SJCRH30 (cell line): ENCODE measurements around the gene NOC3L. TPM values are rescaled to one million over a fixed set of nuclear protein-coding genes. Genes with fewer than 3 reads are reported as not detected.
A peak's percentile ranks its signal among the peaks of the same experiment; 100 is the strongest.

Experiments
- DNase-seq, 2 experiments: peaks; one replicate each; pipeline ENCODE4 v3.0.0-alpha.2; 2015 to 2020
- H3K27ac ChIP-seq: fragments of 250-450 bp; sonication (Bioruptor Pico); 2 replicates; pipeline ENCODE4 v1.5.1; 2020; ENCODE audit warnings: mild to moderate bottlenecking, moderate library complexity
- H3K27me3 ChIP-seq: fragments of 250-450 bp; sonication (Bioruptor Pico); 2 replicates; pipeline ENCODE4 v1.5.1; 2020; ENCODE audit warnings: mild to moderate bottlenecking, moderate library complexity
- H3K36me3 ChIP-seq: fragments of 250-450 bp; sonication (Bioruptor Pico); 2 replicates; pipeline ENCODE4 v1.5.1; 2020; ENCODE audit warnings: mild to moderate bottlenecking, moderate library complexity
- H3K4me1 ChIP-seq: fragments of 250-450 bp; sonication (Bioruptor Pico); 2 replicates; pipeline ENCODE4 v1.5.1; 2020; ENCODE audit warnings: mild to moderate bottlenecking, moderate library complexity
- H3K4me3 ChIP-seq: fragments of 250-450 bp; sonication (Bioruptor Pico); 2 replicates; pipeline ENCODE4 v1.5.1; 2020; ENCODE audit warnings: mild to moderate bottlenecking, moderate library complexity
- H3K9me3 ChIP-seq: fragments of 250-450 bp; sonication (Bioruptor Pico); replicated peaks from 2 replicates; pipeline ENCODE4 v1.5.1; 2020; ENCODE audit warnings: mild to moderate bottlenecking, moderate library complexity
- total RNA-seq: library from RNA; depleted of rRNA; stranded (reverse); fragments of >200 nt; shearing (Covaris generic); gene quantifications from 2 replicates; pipeline ENCODE4 v1.2.3, GENCODE V29; 2014; rRNA removed

Gene NOC3L
- total RNA-seq, 1 experiment from 2014 or later = 34.0 TPM

- peak; percentile 78 to 90 for DNase-seq
Observed at GRCh38 chr10:94299417-94299816, 63.3 kb downstream of the NOC3L start.

GRCh38 chr10:94294168-94294567, 68.6 kb downstream of the NOC3L start:
- Histone ChIP-seq H3K36me3 (no peaks in the 10 kb centered on the region), H3K4me1 (peaks cover 8% of the 10 kb centered on the region), H3K27me3 (no peaks in the 10 kb centered on the region), H3K27ac (no peak overlapping the region), H3K9me3 (no peaks in the 10 kb centered on the region), H3K4me3 (no peak overlapping the region)
- DNase-seq = no peak

More at GRCh38 chr10:94299417-94299816, 63.3 kb downstream of the NOC3L start:
- Histone ChIP-seq H3K9me3 (no peaks in the 10 kb centered on the region), H3K36me3 (no peaks in the 10 kb centered on the region), H3K4me3 (no peak overlapping the region), H3K27me3 (no peaks in the 10 kb centered on the region), H3K4me1 (peaks cover 15% of the 10 kb centered on the region), H3K27ac (no peak overlapping the region)

GRCh38 chr10:94293354-94293753, 69.4 kb downstream of the NOC3L start:
- Histone ChIP-seq H3K4me3 (no peak overlapping the region), H3K9me3 (no peaks in the 10 kb centered on the region), H3K27ac (no peak overlapping the region), H3K36me3 (no peaks in the 10 kb centered on the region), H3K4me1 (peaks cover 2% of the 10 kb centered on the region; the same call in 1 of the 2 replicates), H3K27me3 (no peaks in the 10 kb centered on the region)
- no peak for DNase-seq

GRCh38 chr10:94292434-94293090, 70.2 kb downstream of the NOC3L start:
- Histone ChIP-seq H3K36me3 (no peaks in the 10 kb centered on the region), H3K27ac (no peak overlapping the region), H3K4me3 (no peak overlapping the region), H3K9me3 (no peaks in the 10 kb centered on the region), H3K4me1 (peaks cover 2% of the 10 kb centered on the region; the same call in 1 of the 2 replicates), H3K27me3 (no peaks in the 10 kb centered on the region)
- DNase-seq = peak in 1 of 2 experiments; percentile 4

- Histone ChIP-seq H3K4me1 (peaks cover 12% of the 10 kb centered on the region), H3K4me3 (no peak overlapping the region), H3K36me3 (no peaks in the 10 kb centered on the region), H3K9me3 (no peaks in the 10 kb centered on the region), H3K27ac (no peak overlapping the region), H3K27me3 (no peaks in the 10 kb centered on the region)
- DNase-seq = no peak
Observed at GRCh38 chr10:94288361-94289101, 74.2 kb downstream of the NOC3L start.

GRCh38 chr10:94287336-94287735, 75.4 kb downstream of the NOC3L start:
- Histone ChIP-seq H3K27me3 (no peaks in the 10 kb centered on the region), H3K36me3 (no peaks in the 10 kb centered on the region), H3K27ac (no peak overlapping the region), H3K4me3 (no peak overlapping the region), H3K9me3 (no peaks in the 10 kb centered on the region), H3K4me1 (peaks cover 10% of the 10 kb centered on the region)
- no peak for DNase-seq

- peak overlapping the region; percentile 32; the same call in 1 of the 2 replicates for H3K27ac ChIP-seq
- no peak for DNase-seq
- no peaks in the 10 kb centered on the region for H3K9me3 ChIP-seq
- H3K36me3 ChIP-seq = no peaks in the 10 kb centered on the region
- no peaks in the 10 kb centered on the region for H3K27me3 ChIP-seq
- peaks cover 10% of the 10 kb centered on the region for H3K4me1 ChIP-seq
- peak overlapping the region; percentile 15; the same call in 1 of the 2 replicates for H3K4me3 ChIP-seq
Observed at GRCh38 chr10:94286901-94287300, 75.8 kb downstream of the NOC3L start.

GRCh38 chr10:94285271-94285670, 77.5 kb downstream of the NOC3L start:
- Histone ChIP-seq H3K36me3 (no peaks in the 10 kb centered on the region), H3K9me3 (no peaks in the 10 kb centered on the region), H3K27me3 (no peaks in the 10 kb centered on the region), H3K27ac (no peak overlapping the region), H3K4me1 (peaks cover 10% of the 10 kb centered on the region), H3K4me3 (no peak overlapping the region)
- no peak for DNase-seq

Other genes starting within 250 kb of the NOC3L start
- 9.7 and 13.2 TPM in 2 replicates for gene TBC1D12, start 39.6 kb upstream of the NOC3L start, total RNA-seq
- gene HELLS, start 182.8 kb upstream of the NOC3L start, total RNA-seq = 93.6 and 114 TPM in 2 replicates